Hematopoietic multipotent progenitor cell (in vitro differentiated cells): ENCODE measurements around the gene MVB12A. TPM values are rescaled to one million over a fixed set of nuclear protein-coding genes. Genes with fewer than 3 reads are reported as not detected.

ENCODE experiments used
- DNase-seq, 3 donors: peaks; one replicate each; pipeline ENCODE4 v3.0.0-alpha.2; 2011 to 2015; ENCODE audit warnings: low read depth in 2 of 3, low spot score in 2 of 3
- total RNA-seq: library from RNA; depleted of rRNA; stranded (reverse); fragments of >200 nt; gene quantifications from one replicate; pipeline ENCODE4 v1.2.3, GENCODE V29; 2012

Gene MVB12A
- total RNA-seq, 1 donor = 43.6 TPM

DNA sequence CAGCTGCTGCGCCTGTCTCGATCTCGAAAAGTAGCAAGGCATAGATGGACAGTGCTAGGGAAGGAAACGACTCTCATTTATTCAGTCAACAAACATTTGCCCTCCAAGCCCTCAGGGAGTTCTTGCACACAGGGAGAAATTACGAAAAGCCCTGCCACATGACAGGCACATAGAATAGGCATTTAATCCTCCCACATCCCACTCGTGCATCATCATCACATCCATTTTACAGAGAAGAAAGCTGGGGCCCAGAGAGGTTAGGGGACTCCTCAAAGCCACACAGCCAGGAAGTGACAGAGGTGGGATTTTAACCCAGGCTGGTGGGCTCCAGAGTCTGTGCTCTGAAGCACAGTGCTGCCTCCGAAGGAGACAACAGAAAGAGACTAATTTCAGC lies 17.0 kb downstream of the MVB12A start:
- no peak for DNase-seq

DNA sequence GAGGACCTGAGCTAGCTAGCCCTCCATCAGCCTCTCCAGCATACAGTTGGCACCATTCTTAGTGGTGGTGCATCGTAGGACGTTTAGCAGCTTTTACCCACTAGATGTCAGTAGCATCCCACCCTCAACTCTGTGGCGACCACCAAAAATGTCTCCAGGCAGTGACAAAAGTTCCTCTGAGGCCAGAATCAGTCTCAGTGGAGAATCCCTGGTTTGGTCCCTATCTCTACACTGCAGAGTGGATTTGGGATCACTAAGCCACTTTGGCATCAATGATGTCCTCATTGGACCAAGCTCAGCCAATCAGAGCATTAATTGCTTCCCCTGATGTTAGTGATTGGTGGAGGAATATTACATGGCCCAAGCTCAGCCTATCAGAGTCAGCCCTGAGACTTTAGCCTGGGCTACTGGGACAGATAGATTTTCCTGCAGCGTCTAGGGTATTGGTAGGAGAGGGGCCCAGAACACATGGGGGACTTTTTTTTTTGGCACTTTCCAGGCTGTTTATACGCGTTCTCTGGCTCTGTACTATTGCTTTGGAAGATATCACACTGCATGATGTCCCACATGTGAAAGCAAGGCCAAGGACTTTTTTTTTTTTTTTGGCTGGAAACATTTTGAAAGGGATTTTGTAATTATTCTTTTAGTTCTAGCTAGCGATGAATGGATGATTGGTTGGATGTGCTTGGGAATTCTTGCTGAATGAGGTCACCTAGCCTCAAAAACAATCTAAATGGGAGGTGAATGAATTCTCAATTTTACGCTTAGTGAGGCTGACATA lies 21.6 kb downstream of the MVB12A start:
- peak in 2 of 3 donors; percentile 46 to 61 for DNase-seq

DNA sequence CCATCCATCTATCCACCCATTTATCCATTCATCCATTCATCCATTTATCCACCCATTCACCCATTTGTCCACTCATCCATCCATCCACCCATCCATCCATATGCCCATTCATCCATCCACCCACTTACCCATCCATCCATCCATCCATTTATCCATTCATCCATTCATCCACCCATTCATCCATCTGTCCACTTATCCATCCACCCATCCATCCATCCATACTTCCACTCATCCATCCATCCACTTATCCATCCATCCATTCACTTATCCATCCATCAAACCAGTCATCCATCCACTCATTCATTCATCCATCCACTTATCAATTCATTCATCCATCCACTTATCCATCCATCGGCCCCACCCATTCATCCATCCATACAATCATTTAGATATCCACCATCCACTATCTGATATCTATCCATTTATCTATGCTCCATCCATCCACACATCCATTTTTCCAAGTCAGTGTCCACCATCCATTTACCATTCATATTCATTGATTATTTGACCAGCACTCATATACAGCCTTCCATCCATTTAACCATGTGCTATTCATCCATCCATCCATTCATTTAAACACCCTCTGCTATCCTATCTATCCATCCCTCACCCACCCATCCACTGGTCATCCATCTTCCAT lies 25.8 kb downstream of the MVB12A start:
- DNase-seq = no peak

DNA sequence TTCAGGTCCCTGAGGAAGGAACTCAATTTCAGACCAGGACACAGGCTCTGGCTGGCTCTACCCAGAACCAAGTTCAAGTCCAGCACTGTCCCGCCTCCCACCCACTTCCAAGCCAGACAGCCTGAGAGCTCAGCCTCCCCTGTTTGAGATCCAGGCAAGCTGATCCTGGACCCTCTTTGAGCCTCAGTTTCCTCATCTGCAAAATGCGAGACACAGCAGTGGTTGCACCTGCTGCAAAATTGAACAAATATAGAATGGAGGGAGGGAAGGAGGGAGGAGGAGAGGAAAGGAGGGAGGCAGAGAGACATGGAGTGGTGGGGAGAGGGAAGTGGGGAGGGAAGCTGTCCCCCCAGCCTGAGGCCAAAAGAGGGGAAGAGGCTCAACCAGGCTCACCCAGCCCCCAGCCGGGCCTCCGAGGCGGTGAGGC lies 27.9 kb downstream of the MVB12A start:
- no peak for DNase-seq

DNA sequence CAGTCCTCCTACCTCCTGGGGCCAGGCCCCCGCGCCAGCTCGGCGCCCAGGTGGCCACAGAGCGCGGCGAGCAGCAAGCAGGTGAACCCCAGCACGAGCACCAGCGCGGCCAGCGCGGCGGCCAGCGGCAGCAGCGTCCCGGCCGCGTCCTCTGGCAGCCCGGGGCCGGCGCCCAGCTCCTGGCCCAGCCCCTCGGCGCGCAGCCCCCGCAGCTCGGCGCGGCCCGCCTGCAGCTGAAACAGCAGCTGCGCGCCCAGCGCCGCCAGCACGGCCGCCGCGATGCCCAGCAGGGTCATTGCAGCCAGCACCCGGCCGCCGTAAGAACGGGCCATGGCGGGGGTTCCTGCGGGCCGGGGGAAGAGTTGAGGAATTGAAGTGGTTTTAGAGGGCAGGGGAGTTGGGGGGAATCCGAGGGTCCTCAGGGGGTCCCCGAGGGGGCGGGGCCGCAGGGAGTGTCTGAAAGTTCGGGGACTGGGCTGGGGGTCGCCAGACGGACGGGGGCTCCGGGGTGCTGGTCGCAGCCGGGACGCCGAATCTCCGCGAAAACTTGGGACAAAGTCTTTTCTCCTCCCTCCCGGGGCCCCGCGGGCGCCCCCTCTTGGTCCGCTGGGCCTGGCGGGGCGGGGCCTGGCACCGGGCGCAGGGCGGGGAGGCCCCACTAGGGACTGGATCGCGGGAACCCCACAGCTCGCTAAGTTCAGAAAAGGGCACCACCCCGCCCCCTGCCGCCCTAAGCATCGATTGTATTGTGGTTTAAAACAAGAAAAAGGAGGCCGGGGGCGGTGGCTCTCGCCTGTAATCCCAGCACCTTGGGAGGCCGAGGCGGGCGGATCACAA lies 28.5 kb downstream of the MVB12A start, which contains the start of gene TMEM221:
TSS of gene TMEM221 (minus strand) at position 538 of the 837 bp plus-strand sequence. CDS start at position 332, 206 bp downstream.
- peak in 2 of 3 donors; percentile 63 to 73 for DNase-seq

DNA sequence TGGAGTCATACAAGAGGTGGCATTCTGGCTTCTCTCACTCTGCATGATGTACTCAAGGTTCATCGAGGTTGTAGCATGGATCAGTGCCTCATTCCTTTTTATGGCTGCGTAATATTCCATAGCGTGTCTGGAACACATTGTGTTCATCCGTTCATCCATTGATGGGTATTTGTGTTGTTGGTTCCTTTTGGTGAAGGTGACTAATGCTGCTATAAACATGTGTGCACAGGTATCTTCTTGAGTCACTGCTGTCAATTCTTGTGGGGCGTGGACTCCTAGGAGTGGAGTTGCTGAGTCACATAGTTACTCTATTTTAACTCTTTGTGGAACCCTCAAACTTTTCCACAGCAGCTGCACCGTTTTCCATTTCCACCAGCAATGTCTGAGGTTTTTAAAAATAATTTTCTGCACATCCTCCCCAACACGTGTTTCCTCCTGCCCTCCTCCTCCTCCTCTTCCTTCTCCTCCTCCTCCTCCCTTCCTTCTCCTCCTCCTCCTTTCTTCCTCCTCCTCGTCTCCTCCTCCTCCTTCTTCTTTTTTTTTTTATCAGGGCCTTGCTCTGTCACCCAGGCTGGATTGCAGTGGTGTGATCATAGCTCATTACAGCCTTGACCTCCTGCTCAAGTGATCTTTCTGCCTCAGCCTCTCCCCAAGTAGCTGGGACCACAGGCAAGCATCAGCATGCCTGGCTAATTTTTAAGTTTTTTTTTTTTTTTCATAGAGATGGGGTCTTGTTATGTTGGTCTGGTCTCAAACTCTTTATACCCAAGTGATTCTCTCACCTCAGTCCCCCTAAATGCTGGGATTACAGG lies 30.6 kb downstream of the MVB12A start:
- DNase-seq = peak in 2 of 3 donors; percentile 41 to 48

DNA sequence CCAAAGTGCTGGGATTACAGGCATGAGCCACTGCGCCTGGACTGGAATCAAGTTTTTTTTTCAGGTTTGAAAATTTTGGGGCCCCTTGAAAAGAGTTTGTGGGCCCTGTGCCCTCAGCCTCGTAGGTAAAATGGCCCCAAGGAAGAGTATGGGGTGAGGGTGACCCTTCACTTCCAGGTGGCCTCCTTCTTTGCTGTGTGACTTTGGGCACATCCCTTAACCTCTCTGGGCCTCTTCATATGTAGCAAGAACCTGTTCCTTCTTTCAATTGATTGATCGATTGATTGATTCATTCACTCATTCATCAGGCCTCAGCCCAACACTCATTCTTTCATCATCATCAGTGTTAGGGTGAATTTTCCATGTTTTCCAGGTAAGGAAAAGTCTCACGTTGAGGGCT lies 32.0 kb downstream of the MVB12A start:
- DNase-seq = no peak

DNA sequence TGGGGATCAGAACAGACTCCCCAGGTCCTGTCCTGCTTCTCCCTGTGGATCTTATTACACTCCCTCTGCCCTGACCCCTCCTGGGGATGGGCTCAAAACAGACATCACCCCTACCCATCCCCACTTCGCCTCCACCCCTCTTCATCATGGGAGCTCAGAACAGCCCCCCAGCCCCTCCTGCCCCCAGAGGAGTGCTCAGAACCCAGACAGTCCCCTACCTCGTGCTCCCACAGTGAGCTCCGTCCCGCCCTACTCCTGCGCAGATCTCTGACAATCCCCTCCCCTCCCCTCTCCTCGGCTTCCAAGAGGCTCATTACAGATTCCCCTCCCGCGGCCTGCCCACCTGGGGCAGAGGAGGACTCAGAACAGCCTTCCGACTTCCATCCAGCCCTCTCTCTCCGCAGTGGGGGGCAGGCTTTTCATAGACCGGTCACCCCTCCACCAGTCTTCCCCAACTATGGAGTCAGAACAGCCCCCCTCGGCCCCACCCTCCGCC lies 34.8 kb downstream of the MVB12A start:
- no peak for DNase-seq

DNA sequence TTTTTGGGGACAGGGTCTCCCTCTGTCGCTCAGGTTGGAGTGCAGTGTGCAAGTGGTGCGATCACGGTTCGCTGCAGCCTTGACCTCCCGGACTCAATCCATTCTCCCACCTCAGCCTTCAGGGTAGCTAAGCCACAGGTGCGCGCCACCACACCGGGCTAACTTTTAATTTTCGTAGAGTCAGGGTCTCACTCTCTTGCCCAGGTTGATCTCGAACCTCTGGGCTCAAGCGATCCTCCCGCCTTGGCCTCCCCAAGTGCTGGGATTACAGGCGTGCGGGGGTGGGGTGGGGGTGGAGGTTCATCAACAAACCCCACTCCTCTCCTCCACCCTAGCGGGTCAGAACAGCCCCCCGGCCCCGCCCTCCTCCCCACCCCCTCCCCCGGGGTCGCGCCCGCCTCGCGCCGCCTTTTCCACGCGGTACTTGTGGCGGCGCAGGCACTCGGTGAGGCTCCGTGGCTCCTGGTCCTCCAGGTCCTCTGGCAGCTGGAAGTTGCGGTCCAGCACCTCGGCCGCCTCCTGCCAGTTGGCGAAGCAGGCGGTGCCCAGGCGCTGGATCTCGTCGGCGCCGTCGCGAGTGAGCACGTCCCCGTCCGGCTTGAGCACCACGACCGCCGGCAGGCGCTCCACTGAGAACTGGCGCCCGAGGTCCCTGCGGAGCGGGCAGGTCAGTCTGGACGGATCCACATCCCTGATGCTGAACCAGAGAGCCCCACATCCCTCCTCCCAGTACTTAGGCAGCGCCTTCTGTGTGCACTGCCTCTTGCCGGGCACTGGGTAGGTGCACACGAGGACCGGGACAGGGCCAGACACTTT lies 35.7 kb downstream of the MVB12A start:
- no peak for DNase-seq

DNA sequence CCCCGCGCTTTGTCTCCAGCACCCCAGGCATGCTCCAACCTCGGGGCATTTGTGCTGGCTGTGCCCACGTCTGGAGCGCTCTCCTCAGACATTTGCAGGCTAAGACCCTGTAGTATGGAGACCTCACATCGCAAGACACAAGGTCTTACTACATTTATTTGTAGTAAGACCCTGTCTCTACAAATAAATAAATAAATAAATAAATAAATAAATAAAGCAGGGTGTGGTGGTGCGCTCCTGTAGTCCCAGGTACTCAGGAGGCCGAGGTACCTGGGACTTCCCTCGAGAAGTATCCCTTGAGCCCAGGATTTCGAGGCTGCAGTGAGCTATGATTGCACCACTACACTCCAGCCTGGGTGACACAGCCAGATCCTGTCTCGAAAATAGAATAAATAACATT lies 36.3 kb downstream of the MVB12A start:
- DNase-seq = no peak

DNA sequence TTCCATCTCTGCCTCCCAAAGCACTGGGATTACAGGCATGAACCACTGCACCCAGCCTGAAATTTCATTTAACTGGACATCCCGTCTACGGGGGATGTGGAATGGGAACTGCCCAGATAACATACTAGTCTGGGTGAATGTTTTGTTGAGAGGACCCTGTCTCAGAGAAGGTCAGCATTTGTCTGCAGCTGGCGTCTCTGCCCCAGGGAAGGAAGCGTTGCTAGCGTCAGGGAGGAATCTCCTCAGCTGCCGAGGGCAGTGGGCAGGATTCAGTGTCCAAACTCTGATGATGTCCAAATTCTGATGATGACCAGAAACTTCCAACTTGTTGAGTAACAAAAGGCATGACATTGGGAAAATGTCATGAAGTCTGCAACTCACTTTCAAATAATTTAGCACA lies 37.8 kb downstream of the MVB12A start:
- no peak for DNase-seq

DNA sequence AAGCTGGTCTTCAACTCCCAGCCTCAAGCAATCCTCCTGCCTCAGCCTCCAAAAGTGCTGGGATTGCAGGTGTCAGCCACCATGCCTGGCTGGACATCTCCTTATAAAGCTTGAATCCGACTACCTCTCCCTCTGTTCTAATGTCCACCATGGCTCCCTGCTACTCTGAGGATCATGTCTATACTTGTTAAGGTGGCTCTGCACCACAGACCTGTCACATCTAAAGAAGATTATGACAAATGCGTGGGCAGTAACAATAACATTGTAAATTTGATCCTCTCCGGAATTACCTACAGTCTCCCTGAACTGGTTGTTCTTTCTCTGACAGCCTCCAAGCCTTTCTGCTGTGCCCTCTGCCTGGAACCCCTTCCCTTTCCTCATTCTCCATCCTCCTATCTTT lies 39.1 kb downstream of the MVB12A start:
- DNase-seq = no peak

DNA sequence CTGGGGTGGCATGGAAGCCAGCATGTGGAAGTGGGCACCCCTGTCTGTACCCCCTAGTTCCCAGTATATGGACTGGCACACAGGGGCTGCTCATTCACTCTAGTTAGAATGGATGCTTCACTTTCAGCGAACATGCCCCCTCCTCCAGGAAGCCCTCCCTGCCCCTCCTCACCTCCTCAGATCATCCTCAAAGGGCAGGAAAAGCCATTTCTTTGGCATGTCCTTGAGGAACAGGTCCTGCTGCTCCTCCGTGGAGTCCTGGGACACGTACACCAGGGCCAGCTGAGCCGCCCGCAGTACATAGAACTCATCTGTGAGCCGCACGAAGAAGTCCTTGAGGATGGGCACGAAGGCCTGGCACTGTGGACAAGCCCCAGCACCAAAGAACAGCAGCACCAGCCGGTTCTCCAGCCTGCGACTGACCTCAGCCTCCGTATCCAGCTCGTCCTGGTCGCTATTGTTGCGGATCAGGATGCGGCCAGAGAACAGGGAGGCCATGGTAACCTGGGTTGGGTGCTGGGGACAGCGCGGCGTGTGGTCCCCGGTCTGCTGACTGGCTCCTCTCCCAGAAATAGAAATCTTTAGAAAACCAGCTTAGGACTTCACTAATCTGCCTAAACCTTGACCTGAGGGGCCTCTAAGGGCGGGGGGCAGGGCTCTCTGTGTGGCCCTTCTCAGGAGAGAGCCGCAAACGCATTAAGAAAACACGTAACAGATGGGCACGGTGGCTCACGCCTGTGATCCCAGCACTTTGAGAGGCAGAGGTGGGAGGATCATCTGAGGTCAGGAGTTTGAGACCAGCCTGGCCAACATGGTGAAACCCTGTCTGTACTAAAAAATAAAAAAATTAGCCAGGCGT lies 40.8 kb downstream of the MVB12A start, which contains the start of gene NXNL1:
TSS of gene NXNL1 (minus strand) at position 555 of the 859 bp plus-strand sequence. CDS start at position 498, 57 bp downstream.
- no peak for DNase-seq

DNA sequence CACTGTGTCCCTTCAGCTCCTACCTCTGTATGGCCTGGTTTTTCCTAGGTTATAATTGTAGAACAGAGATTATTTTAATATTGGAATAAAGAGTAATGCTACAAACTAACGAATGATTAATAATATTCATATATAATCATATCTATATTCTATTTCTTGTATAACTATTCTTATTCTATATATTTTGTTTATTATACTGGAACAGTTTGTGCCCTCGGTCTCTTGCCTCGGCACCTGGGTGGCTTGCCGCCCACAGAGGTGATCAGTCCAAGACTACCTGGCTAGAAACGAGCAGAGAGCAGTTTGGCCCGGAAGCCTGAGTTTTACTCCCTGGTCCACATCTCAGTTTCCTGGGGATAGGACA lies 46.6 kb downstream of the MVB12A start:
- no peak for DNase-seq

DNA sequence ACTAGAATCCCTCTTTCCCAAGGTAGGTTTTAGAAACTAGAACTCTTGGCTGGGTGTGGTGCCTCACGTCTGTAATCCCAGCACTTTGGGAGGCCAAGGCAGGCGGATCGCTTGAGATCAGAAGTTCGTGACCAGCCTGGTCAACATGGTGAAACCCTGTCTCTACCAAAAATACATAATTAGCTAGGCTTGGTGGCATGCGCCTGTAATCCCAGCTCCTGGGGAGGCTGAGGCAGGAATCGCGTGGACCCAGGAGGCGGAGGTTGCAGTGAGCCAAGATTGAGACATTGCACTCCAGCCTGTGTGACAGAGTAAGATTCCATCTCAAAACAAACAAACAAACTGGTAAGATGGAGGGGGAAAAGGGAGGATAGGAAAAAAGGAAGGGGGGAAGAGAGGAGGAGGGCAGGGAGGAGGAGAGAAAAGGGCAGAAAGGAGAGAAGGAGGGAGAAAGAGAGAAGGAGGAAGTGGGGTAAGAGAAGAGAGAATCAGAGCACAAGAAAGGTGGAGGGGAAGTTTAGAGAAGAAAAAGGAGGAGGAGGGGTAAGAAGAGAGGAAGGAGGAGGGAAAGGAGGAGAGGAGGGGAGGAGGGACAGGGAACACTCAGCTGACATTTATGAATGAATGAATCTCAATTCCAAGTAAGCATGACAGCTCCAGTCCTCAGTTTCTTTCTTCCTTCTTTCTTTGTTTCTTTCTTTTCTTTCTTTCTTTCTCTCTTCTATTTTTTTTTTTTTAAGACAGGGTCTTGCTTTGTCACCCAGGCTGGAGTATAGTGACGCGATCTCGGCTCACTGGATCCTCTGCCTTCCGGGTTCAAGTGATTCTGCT lies 47.8 kb downstream of the MVB12A start:
- no peak for DNase-seq

DNA sequence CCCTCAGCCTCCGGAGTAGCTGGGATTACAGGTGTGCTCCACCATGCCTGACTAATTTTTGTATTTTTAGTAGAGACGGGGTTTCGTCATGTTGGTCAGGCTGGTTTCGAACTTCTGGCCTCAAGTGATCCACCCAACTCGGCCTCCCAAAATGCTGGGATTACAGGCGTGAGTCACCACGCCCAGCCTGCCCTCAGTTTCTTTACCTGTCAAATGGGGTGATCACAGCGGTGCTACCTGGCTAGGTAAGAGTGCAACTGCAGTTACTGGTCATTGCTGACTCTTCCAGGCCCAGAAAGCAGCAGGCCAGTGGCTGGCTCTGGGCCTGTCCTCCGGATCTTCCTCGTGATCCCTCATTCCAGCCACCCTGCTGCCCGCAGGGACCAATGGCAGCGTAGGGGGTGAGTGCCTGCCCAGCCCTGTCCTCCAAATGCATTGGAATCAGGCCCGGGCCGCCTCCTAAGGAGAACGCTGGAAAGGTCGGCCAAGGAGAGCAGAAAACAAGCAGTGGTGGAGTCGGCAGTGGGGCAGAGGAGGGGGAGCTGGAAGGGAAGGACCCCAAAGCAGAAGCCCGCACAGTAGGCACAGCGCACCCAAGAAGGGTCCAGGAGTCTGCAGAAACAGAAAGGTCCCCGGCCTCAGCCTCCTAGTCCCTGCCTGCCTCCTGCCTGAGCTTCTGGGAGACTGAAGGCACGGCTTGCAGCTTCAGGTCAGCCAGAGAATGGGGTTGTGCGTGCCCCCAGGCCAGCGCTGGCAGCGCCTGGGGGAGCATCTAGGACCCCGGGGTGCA lies 48.6 kb downstream of the MVB12A start:
- no peak for DNase-seq

DNA sequence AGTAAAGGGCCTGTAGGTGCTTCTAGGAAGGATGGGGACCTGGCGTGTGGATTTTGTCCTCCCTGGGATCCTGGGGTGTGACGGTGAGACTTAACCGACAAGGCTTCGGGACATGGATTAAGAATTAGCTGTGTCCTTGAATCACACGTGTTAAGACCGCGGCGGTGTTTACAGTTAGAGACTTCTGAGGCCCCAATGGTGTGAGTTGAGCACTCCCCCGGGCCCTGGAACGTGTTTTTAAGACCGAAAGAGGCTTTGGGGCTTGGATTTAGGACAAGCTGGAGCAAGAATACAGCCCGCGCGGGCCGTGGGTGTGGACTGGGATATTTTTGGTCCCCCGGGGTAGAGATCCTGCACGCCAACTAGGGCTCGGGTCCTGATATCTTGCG lies 49.2 kb downstream of the MVB12A start:
- no peak for DNase-seq
